Measurements from ENCODE around the gene CCDC12.

Gene CCDC12

DNA sequence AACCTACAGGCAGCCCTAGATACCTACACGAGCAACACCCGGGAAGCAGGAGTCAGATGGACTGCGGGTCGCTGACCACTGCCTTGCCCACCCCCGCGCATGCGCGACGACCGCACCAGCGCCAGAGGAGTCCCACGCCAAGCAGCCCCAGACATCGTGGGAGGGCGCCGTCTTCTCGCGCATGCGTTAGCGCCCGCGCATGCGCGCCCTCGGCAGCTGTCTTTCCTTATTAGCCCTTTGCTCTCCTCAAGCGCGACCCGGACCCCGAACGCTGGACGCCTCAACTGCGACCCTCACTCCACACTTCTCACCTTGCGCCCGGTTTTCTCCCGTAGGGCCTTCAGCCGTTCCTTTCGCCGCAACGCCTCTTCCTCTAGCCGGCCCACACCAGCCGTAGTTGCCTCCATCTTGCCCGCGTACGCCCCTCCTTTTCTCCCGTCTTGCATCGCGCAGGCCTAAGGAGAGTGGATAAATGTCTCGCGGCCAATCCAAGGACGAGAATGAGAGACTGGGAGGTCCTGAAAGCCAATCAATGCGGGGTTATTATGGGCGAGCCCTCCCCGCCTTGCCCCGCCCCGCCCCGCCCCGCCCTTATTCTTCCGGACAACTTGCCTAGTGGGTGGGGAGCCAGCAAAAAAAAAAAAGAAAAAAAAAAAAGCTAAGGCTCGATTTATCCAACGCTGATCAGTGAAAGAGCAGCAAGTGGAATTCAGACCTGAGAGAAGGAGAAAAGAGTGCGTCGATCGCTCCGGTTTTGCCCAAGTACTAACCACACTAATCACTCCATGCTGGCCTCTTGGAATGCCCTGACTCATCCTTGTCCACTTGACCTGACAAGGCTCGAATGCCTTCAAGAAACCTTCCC, at the start of gene CCDC12:
TSS of gene CCDC12 (minus strand) at position 420 of the 865 bp plus-strand sequence. CDS start at position 407, 13 bp downstream.
- peak; percentile 85 for DNase-seq

GRCh38 chr3:47024932-47025331, 48.4 kb upstream of the CCDC12 start:
- DNase-seq = no peak

- no peak for DNase-seq
Measured at GRCh38 chr3:47022641-47023071, 46.1 kb upstream of the CCDC12 start.

DNA sequence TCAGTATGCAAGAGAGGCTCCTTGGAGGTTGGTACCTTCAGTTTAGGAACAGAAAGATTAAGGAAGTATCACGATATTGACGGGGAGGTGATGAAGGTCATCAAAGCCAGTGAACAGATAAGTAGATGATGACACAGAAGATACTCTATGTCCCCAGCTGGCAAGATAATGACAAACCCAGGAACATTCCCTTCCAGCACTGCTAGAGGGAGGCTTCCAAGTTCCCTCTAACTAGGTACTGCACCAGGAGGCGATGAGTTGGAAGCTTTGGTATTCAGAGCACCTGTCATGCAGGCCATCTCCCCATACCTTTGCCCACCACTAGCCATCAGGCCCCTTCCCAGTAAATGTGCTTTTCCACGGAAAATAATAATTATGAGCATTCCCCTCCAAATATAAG, 43.8 kb upstream of the CCDC12 start:
- no peak for DNase-seq

- no peak for DNase-seq
Measured at GRCh38 chr3:47019201-47019600, 42.7 kb upstream of the CCDC12 start.

- no peak for DNase-seq
Measured at GRCh38 chr3:47018269-47018611, 41.7 kb upstream of the CCDC12 start.

DNA sequence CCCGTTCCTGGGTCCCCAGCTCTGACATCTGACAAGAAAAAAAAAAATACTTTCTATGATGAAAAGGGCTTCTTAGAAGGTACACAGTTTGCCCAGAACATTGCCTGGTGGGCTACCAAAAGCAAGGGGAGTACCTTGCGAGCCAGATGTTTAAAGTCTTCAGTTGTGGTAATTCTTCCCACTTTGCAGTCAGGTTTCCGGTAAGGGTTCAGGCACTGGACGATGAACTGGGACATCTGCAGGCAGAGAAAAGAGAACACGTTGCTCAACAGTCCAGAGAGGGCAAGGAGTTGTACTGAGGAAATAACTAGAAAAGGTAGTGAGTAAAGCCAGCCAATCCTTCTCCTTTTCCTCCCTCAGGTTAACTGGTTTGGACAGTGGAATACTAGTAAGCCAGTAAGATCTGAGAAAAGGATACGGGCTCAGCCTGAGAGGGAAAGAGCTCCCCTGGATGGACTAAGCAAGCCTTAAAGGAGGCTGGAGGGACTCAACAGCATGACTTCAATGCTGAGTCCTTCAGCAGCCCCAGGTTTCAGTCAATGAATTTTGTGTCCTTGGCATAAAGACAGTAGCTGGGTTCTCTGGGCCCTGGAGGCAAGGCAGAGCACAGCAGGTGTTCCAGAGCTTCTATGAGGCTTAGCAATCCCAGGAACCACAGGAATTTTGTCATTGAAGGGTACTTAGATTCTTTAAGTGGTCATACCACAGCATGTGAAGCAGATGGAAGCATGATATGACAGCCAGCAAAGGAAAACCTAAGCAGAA, 41.1 kb upstream of the CCDC12 start:
- DNase-seq = no peak

GRCh38 chr3:47016934-47017435, 40.4 kb upstream of the CCDC12 start:
- no peak for DNase-seq

- DNase-seq = no peak
Measured at GRCh38 chr3:47016086-47016933, 39.8 kb upstream of the CCDC12 start.

DNA sequence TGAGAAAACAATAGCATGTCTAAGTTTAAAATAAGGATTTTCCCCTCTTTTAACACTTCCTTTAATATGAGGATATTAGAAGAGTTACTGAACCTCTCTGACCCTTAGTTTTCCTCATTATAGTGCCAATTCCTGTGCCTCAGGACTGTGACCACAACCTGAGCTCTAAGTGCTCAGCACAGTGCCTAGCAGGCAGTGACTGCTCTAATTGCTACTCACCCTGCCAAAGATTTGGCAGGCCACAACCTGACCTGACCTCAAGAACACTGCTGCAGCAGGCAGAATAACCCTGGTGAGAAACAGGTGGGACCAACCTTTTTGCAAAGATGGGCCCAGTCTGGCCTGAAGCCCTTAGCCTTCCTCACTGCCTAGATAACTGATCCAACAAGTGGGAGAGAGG, 38.6 kb upstream of the CCDC12 start:
- no peak for DNase-seq

GRCh38 chr3:47014036-47014435, 37.5 kb upstream of the CCDC12 start:
- DNase-seq = no peak

DNA sequence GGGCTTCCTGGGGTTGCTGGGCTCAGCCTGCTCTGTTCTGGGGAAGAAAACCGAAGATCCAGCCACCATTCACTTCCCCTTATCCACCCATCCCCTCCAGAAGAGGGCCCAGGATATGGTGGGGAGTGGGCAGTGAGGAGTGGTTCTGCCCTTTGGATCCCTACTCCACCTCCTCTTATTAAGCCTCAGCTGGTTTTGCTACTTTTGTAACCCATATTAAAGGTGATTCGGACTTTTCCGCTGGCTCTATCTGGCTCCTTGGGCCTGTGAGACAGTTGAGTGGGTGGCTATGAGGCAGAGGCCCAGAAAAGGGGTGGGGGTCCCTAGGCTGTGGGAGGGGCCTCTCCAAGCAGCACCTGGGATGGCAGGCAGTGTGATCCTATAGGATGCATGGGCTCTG, 36.7 kb upstream of the CCDC12 start:
- no peak for DNase-seq

DNA sequence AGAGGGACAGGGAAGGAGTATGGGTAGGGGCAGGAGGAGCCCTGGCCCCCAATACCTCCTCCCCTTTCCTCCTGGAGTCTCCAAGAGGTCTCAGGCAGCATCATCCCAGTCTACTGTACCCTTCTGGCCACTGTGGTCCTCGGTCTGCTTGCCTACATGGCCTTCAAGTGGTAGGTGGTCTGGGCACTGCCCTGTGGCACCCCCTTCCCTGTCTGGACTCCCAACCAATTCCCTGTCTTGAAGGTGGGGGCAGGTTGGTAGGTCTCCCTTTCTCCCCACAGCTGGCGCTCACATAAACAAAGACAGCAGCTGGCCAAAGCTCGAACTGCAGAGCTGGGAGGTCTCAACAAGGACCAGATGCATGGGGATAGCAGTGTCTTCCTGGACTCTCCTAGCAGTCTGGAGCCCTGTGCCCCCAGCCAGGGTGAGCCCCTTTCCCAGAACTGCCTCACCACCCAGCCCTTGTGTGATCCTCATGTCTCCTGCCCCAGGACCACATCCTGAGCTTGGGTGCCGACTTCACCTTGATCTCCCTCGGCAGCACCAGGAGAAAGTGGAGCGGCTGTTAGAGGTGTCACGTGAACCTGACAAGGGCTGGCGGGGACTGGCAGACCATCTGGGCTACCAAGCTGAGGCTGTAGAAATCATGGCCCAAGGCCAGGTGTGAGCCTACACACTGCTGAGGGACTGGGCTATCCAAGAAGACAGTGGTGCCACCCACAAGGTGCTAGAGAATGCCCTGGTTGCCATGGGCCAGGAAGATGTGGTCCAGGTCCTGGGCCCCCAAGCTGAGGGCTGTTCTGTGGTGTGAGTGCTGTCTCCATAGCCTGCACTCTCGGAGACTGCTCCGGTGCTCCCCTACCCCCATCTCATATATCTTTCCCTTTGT, 36.0 kb upstream of the CCDC12 start:
- DNase-seq = peak; percentile 57

DNA sequence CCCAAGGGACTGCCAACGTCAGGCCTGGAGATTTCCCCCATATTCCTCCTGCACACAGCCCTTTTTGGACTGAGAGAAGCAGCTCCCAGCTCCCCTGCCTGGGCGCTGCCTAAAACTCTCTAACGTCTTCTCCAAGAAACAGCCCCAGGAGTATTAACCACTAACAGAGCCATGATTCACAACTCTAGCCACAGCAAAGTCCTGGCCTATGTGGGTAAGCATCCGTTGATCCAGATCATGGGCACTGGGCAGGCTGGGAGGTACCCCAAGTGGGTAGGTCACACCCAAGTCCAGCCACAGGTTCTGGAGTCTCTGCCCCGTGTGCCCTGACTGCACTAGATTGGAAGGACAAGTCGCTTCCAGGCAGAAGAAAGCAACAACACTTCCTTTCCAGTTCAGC, 34.8 kb upstream of the CCDC12 start:
- DNase-seq = no peak

GRCh38 chr3:47010910-47011309, 34.4 kb upstream of the CCDC12 start:
- DNase-seq = no peak

DNA sequence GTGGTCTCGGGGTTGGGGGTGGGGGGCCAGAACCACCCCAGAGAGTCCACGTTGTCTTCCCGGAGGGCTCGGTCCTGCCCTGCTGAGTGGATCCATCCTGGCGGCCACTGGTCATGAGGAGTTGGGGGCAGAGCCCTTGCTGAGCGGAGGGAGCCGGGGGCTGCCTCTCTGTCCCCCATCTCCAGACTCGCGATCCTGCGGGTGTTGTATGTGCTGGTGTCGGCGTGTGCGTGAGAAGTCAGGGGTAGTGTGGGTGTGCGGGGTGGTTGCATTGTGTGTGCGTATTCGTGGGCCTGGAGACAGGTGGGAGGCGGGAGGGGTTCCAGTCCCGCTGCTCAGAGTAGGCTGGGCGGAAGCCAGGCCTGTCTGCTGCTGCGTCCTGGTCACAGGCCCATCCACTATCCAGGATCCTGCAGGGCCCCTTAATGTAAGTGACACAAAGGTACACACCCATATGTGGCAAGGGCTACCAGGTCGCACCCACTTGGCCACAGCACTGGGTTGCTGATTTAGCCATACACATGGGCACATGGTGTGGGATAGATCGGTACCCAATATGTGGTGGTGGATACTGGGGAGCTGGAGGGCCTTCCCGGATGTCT, 33.7 kb upstream of the CCDC12 start:
- no peak for DNase-seq

- DNase-seq = no peak
Measured at GRCh38 chr3:47009225-47010110, 32.9 kb upstream of the CCDC12 start.

- DNase-seq = no peak
Measured at GRCh38 chr3:47008851-47009224, 32.3 kb upstream of the CCDC12 start.

DNA sequence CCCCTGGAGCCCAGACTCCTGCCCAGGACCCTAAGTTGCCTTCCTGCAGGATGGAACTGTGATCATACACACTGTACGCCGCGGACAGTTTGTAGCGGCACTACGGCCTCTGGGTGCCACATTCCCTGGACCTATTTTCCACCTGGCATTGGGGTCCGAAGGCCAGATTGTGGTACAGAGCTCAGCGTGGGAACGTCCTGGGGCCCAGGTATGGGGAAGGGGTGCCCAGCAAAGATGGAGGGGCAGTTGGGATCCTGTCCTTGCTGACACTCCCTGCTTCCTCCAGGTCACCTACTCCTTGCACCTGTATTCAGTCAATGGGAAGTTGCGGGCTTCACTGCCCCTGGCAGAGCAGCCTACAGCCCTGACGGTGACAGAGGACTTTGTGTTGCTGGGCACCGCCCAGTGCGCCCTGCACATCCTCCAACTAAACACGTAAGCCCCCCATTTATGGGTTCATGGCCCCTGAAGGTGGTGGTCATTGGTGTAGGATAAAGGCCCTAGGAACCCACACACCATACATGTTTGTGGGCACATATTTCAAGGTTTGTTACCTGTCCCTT, 31.8 kb upstream of the CCDC12 start:
- no peak for DNase-seq
